ENCODE data around the gene DAZAP1. TPM values are rescaled to one million over a fixed set of nuclear protein-coding genes. Genes with fewer than 3 reads are reported as not detected.

DAZAP1 gene
- polyA plus RNA-seq (2013, experiment 1 of 2) = 65.2 TPM
- polyA plus RNA-seq (2013, experiment 2 of 2) = 66.2 TPM

GRCh38 chr19:1407528-1408299, at the start of gene DAZAP1:
Gene DAZAP1, plus strand, starts transcription at chr19:1407586. Its CDS starts 188 bp downstream, at chr19:1407774.
- no peaks in the 10 kb centered on the region for H3K27me3 ChIP-seq (ENCODE audit: control insufficient read depth in 1 of 2, insufficient read depth in 1 of 2, low read length in 2 of 2)
- WGBS = under 1% methylated on average over 35 of the region's 121 CpGs

GRCh38 chr19:1360126-1360817, 47.1 kb upstream of the DAZAP1 start:
- 93% methylated on average over 30 of the region's 30 CpGs for WGBS

More at GRCh38 chr19:1407528-1408299, at the start of gene DAZAP1:
- Histone ChIP-seq H2BK5ac (ENCODE audit: low read depth, low read length, poor library complexity, severe bottlenecking) (peak within 1 kb of the TSS; percentile 75), H2AK5ac (ENCODE audit: low read length, severe bottlenecking) (peak within 1 kb of the TSS; percentile 13), H3K9ac (ENCODE audit: low read length) (peak within 1 kb of the TSS; percentile 93), H3K36me3 (ENCODE audit: control insufficient read depth in 1 of 2, insufficient read depth in 2 of 2, low read depth in 1 of 2, low read length in 2 of 2) (peaks cover 0 to 15% of the 10 kb centered on the region in 2 experiments), H3K27ac (ENCODE audit: low read length, poor library complexity, severe bottlenecking) (peak within 1 kb of the TSS; percentile 63), H3K4ac (ENCODE audit: low read depth in 1 of 2, low read length in 2 of 2) (peak within 1 kb of the TSS; percentile 82 to 96), H4K8ac (ENCODE audit: low read length) (peak within 1 kb of the TSS; percentile 93), H2BK15ac (ENCODE audit: low read depth, poor library complexity, severe bottlenecking) (peak within 1 kb of the TSS; percentile 95), H2BK12ac (ENCODE audit: low read length in 2 of 2) (peak within 1 kb of the TSS in 1 of 2 experiments; percentile 38), H3K9me3 (ENCODE audit: control insufficient read depth, low read length) (no peaks in the 10 kb centered on the region), H3K79me1 (replicated peaks; ENCODE audit: low read length, poor library complexity, severe bottlenecking) (no peaks in the 10 kb centered on the region), H3K18ac (ENCODE audit: low read depth in 1 of 2, low read length in 2 of 2) (peak within 1 kb of the TSS; percentile 85 to 92), H3K4me1 (ENCODE audit: control insufficient read depth, insufficient read depth, low read depth, low read length) (peaks cover 47% of the 10 kb centered on the region), H2BK120ac (ENCODE audit: low read depth, low read length) (peak within 1 kb of the TSS; percentile 97), H3K23ac (ENCODE audit: low read length in 2 of 2) (peak within 1 kb of the TSS; percentile 64 to 67), H3K14ac (ENCODE audit: low read length in 2 of 2) (peak within 1 kb of the TSS in 1 of 2 experiments; percentile 98), H3K4me3 (ENCODE audit: insufficient read depth in 1 of 2, low read depth in 1 of 2, low read length in 2 of 2) (peak within 1 kb of the TSS; percentile 78 to 92), H2AFZ (ENCODE audit: low read depth, low read length) (peak within 1 kb of the TSS; percentile 36), H4K91ac (ENCODE audit: low read length) (peak within 1 kb of the TSS; percentile 90), H3K4me2 (ENCODE audit: low read length, poor library complexity, severe bottlenecking) (peak within 1 kb of the TSS; percentile 93)
- DNase-seq = no peak

GRCh38 chr19:1360818-1361461, 46.4 kb upstream of the DAZAP1 start:
- Histone ChIP-seq H3K14ac (ENCODE audit: low read length in 2 of 2) (no peak overlapping the region), H3K4ac (ENCODE audit: low read depth in 1 of 2, low read length in 2 of 2) (no peak overlapping the region), H3K4me2 (ENCODE audit: low read length, poor library complexity, severe bottlenecking) (peak overlapping the region; percentile 56), H2AK5ac (ENCODE audit: low read length, severe bottlenecking) (no peak overlapping the region), H3K79me1 (replicated peaks; ENCODE audit: low read length, poor library complexity, severe bottlenecking) (peaks cover 23% of the 10 kb centered on the region), H3K9me3 (ENCODE audit: control insufficient read depth, low read length) (no peaks in the 10 kb centered on the region), H3K4me3 (ENCODE audit: insufficient read depth in 1 of 2, low read depth in 1 of 2, low read length in 2 of 2) (peak overlapping the region in 1 of 2 experiments; percentile 71), H2BK12ac (ENCODE audit: low read length in 2 of 2) (no peak overlapping the region), H3K27ac (ENCODE audit: low read length, poor library complexity, severe bottlenecking) (peak overlapping the region; percentile 90), H2BK15ac (ENCODE audit: low read depth, poor library complexity, severe bottlenecking) (no peak overlapping the region), H3K23ac (ENCODE audit: low read length in 2 of 2) (no peak overlapping the region), H4K91ac (ENCODE audit: low read length) (no peak overlapping the region), H3K27me3 (ENCODE audit: control insufficient read depth in 1 of 2, insufficient read depth in 1 of 2, low read length in 2 of 2) (no peaks in the 10 kb centered on the region), H3K36me3 (ENCODE audit: control insufficient read depth in 1 of 2, insufficient read depth in 2 of 2, low read depth in 1 of 2, low read length in 2 of 2) (peaks cover 50 to 76% of the 10 kb centered on the region in 2 experiments), H2AFZ (ENCODE audit: low read depth, low read length) (no peak overlapping the region), H3K4me1 (ENCODE audit: control insufficient read depth, insufficient read depth, low read depth, low read length) (peaks cover 27% of the 10 kb centered on the region), H4K8ac (ENCODE audit: low read length) (no peak overlapping the region), H2BK120ac (ENCODE audit: low read depth, low read length) (no peak overlapping the region), H3K9ac (ENCODE audit: low read length) (peak overlapping the region; percentile 81), H3K18ac (ENCODE audit: low read depth in 1 of 2, low read length in 2 of 2) (no peak overlapping the region), H2BK5ac (ENCODE audit: low read depth, low read length, poor library complexity, severe bottlenecking) (no peak overlapping the region)
- WGBS = 90% methylated on average over 28 of the region's 31 CpGs
- DNase-seq = no peak

More at GRCh38 chr19:1360126-1360817, 47.1 kb upstream of the DAZAP1 start:
- H3K4me1 ChIP-seq (ENCODE audit: control insufficient read depth, insufficient read depth, low read depth, low read length) = peaks cover 32% of the 10 kb centered on the region
- H3K9ac ChIP-seq (ENCODE audit: low read length) = peak overlapping the region; percentile 81
- no peak overlapping the region for H2BK120ac ChIP-seq (ENCODE audit: low read depth, low read length)
- H2BK15ac ChIP-seq (ENCODE audit: low read depth, poor library complexity, severe bottlenecking) = no peak overlapping the region
- H3K4ac ChIP-seq (ENCODE audit: low read depth in 1 of 2, low read length in 2 of 2) = no peak overlapping the region
- H3K4me2 ChIP-seq (ENCODE audit: low read length, poor library complexity, severe bottlenecking) = peak overlapping the region; percentile 56
- H3K27me3 ChIP-seq (ENCODE audit: control insufficient read depth in 1 of 2, insufficient read depth in 1 of 2, low read length in 2 of 2) = no peaks in the 10 kb centered on the region
- no peak overlapping the region for H2BK5ac ChIP-seq (ENCODE audit: low read depth, low read length, poor library complexity, severe bottlenecking)
- H4K8ac ChIP-seq (ENCODE audit: low read length) = no peak overlapping the region
- H3K9me3 ChIP-seq (ENCODE audit: control insufficient read depth, low read length) = no peaks in the 10 kb centered on the region
- no peak overlapping the region for H3K14ac ChIP-seq (ENCODE audit: low read length in 2 of 2)
- peak overlapping the region; percentile 7 for H2AK5ac ChIP-seq (ENCODE audit: low read length, severe bottlenecking)
- peaks cover 43 to 70% of the 10 kb centered on the region in 2 experiments for H3K36me3 ChIP-seq (ENCODE audit: control insufficient read depth in 1 of 2, insufficient read depth in 2 of 2, low read depth in 1 of 2, low read length in 2 of 2)
- H2AFZ ChIP-seq (ENCODE audit: low read depth, low read length) = no peak overlapping the region
- no peak overlapping the region for H3K18ac ChIP-seq (ENCODE audit: low read depth in 1 of 2, low read length in 2 of 2)
- no peak overlapping the region for H3K23ac ChIP-seq (ENCODE audit: low read length in 2 of 2)
- peak overlapping the region; percentile 29 for H3K27ac ChIP-seq (ENCODE audit: low read length, poor library complexity, severe bottlenecking)
- H3K79me1 ChIP-seq (replicated peaks; ENCODE audit: low read length, poor library complexity, severe bottlenecking) = peaks cover 19% of the 10 kb centered on the region
- no peak for DNase-seq
- no peak overlapping the region for H2BK12ac ChIP-seq (ENCODE audit: low read length in 2 of 2)
- peak overlapping the region in 1 of 2 experiments; percentile 71 for H3K4me3 ChIP-seq (ENCODE audit: insufficient read depth in 1 of 2, low read depth in 1 of 2, low read length in 2 of 2)
- H4K91ac ChIP-seq (ENCODE audit: low read length) = no peak overlapping the region
